ENCODE data around the gene TANGO6. TPM values are rescaled to one million over a fixed set of nuclear protein-coding genes. Genes with fewer than 3 reads are reported as not detected.

The TANGO6 gene
- polyA plus RNA-seq, 6 donors from 2014 or later: 8.5 to 17.0 (median 10.8) TPM

DNA sequence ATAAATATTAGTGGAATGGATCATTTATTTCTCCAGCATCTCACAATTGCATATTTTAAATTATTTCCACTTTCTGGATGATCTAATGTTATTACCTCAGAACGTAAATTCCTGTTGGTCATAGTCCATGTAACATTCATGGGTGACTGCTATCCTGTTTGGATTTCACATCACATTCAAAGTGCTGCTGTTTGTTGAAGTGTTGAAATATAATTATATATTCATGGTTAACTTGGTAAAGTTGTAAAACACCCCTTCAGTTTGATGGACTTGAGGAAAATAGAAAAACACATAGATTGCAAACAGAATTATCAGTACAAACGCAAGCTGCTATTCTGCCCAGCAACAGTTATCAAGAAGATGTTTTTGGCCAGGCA is 59.6 kb downstream of the TANGO6 start:
- H3K4me3 Mint-ChIP-seq: no peak overlapping the region
- no peak overlapping the region for H3K27ac Mint-ChIP-seq
- ATAC-seq (ENCODE audit: low read depth in 2 of 2) (no peak), DNase-seq (no peak)
- peaks cover 0 to 7% of the 10 kb centered on the region in 2 donors for H3K36me3 Mint-ChIP-seq
- no peaks in the 10 kb centered on the region for H3K27me3 Mint-ChIP-seq
- no peaks in the 10 kb centered on the region for H3K9me3 Mint-ChIP-seq
- no peaks in the 10 kb centered on the region for H3K4me1 Mint-ChIP-seq

GRCh38 chr16:68907297-68907696 is 64.0 kb downstream of the TANGO6 start:
- Mint-ChIP-seq H3K4me3 (no peak overlapping the region), H3K36me3 (peaks cover 0 to 6% of the 10 kb centered on the region in 2 donors), H3K27ac (peak overlapping the region in 1 of 6 donors; percentile 47), H3K4me1 (no peaks in the 10 kb centered on the region), H3K27me3 (no peaks in the 10 kb centered on the region), H3K9me3 (no peaks in the 10 kb centered on the region)
- ATAC-seq (ENCODE audit: low read depth in 2 of 2): no peak
- DNase-seq: no peak

- H3K4me3 Mint-ChIP-seq: no peak overlapping the region
- ATAC-seq (ENCODE audit: low read depth in 2 of 2): no peak
- H3K27ac Mint-ChIP-seq: no peak overlapping the region
- H3K27me3 Mint-ChIP-seq: no peaks in the 10 kb centered on the region
- H3K9me3 Mint-ChIP-seq: no peaks in the 10 kb centered on the region
- H3K36me3 Mint-ChIP-seq: peaks cover 0 to 6% of the 10 kb centered on the region in 2 donors
- H3K4me1 Mint-ChIP-seq: no peaks in the 10 kb centered on the region
- DNase-seq: no peak
Observed at GRCh38 chr16:68907781-68908181, 64.5 kb downstream of the TANGO6 start.

- H3K27me3 Mint-ChIP-seq: no peaks in the 10 kb centered on the region
- H3K4me1 Mint-ChIP-seq: no peaks in the 10 kb centered on the region
- no peak for ATAC-seq (ENCODE audit: low read depth in 2 of 2)
- no peaks in the 10 kb centered on the region for H3K9me3 Mint-ChIP-seq
- H3K27ac Mint-ChIP-seq: no peak overlapping the region
- no peak overlapping the region for H3K4me3 Mint-ChIP-seq
- H3K36me3 Mint-ChIP-seq: peaks cover 0 to 6% of the 10 kb centered on the region in 2 donors
- DNase-seq: no peak
Observed at GRCh38 chr16:68909099-68909733, 65.9 kb downstream of the TANGO6 start.

GRCh38 chr16:68910051-68910450 is 66.7 kb downstream of the TANGO6 start:
- Mint-ChIP-seq H3K4me3 (no peak overlapping the region), H3K9me3 (no peaks in the 10 kb centered on the region), H3K27me3 (no peaks in the 10 kb centered on the region), H3K27ac (no peak overlapping the region), H3K4me1 (no peaks in the 10 kb centered on the region), H3K36me3 (peaks cover 0 to 6% of the 10 kb centered on the region in 2 donors)
- ATAC-seq (ENCODE audit: low read depth in 2 of 2): no peak
- no peak for DNase-seq

DNA sequence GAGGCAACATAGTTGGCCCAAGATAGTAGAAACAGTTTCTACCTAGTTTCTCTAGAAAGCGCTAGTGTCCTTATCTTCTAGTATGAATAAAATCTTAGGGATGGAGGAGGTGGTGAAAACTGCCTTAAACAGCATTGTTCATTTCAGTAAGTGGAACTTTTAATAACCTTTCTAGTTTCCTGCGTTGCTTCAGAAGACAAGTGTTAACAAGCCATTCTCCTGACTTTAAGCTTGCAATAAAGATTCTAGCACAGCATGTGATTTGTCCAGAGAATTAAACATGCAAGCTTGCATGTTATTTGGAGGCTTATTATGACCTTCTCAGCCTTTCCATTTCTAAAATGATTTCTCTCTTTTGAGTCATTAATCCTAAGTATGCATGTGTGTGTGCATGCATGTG is 72.3 kb downstream of the TANGO6 start:
- DNase-seq: no peak
- Mint-ChIP-seq H3K36me3 (peaks cover 6 to 21% of the 10 kb centered on the region in 2 donors), H3K4me3 (no peak overlapping the region), H3K27me3 (no peaks in the 10 kb centered on the region), H3K9me3 (no peaks in the 10 kb centered on the region), H3K4me1 (no peaks in the 10 kb centered on the region), H3K27ac (no peak overlapping the region)
- no peak for ATAC-seq (ENCODE audit: low read depth in 2 of 2)

GRCh38 chr16:68917541-68917940 is 74.2 kb downstream of the TANGO6 start:
- no peak overlapping the region for H3K27ac Mint-ChIP-seq
- no peaks in the 10 kb centered on the region for H3K27me3 Mint-ChIP-seq
- H3K4me3 Mint-ChIP-seq: no peak overlapping the region
- no peak for ATAC-seq (ENCODE audit: low read depth in 2 of 2)
- no peaks in the 10 kb centered on the region for H3K4me1 Mint-ChIP-seq
- H3K9me3 Mint-ChIP-seq: no peaks in the 10 kb centered on the region
- no peak for DNase-seq
- H3K36me3 Mint-ChIP-seq: peaks cover 13 to 21% of the 10 kb centered on the region in 2 donors

DNA sequence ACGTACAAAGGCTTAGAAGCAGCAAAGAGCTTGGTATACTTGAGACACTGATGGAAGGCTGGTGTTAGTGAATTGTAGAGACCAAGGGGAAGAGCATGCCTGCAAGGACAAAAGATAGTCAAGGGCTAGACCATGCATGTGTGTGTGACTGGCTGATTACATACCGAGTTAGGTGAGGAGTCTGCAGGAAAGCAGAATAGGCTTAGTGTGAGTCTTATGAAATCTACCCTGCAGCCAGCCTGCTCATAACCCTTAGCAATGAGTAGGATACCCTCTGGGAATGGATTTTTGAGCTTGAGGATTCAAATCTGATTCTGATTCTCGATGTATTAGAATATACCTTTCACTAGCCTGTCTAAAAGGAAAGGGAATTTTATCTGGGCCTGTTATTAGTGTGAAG is 77.0 kb downstream of the TANGO6 start:
- H3K27ac Mint-ChIP-seq: no peak overlapping the region
- ATAC-seq (ENCODE audit: low read depth in 2 of 2) (no peak), DNase-seq (no peak)
- H3K4me1 Mint-ChIP-seq: peaks cover 0 to 4% (median 0%) of the 10 kb centered on the region in 3 donors
- H3K9me3 Mint-ChIP-seq: no peaks in the 10 kb centered on the region
- peaks cover 19 to 21% of the 10 kb centered on the region in 2 donors for H3K36me3 Mint-ChIP-seq
- no peaks in the 10 kb centered on the region for H3K27me3 Mint-ChIP-seq
- H3K4me3 Mint-ChIP-seq: no peak overlapping the region

DNA sequence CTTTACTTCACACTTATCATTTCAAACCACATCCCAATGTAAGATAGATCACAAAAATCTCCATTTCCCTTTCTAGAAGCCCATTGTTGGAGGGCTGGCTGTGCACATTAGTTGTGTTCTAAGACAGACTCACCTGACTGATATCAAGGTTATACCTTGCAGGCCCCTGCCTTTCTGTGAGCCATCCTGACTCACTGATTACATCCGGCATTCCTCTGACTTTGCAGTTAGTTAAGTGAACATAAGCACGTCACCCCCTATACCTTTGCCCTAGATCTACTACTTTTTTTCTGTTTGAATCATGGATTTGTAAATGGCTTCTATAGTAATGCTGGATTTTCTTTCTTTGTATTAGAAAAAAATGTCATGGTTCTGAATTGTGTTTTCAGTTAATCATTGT is 78.3 kb downstream of the TANGO6 start:
- ATAC-seq (ENCODE audit: low read depth in 2 of 2) (no peak), DNase-seq (no peak)
- Mint-ChIP-seq H3K4me1 (peaks cover 0 to 4% (median 0%) of the 10 kb centered on the region in 3 donors), H3K36me3 (peaks cover 19 to 21% of the 10 kb centered on the region in 2 donors), H3K9me3 (no peaks in the 10 kb centered on the region), H3K27ac (peak overlapping the region in 1 of 6 donors; percentile 1), H3K4me3 (no peak overlapping the region), H3K27me3 (no peaks in the 10 kb centered on the region)

DNA sequence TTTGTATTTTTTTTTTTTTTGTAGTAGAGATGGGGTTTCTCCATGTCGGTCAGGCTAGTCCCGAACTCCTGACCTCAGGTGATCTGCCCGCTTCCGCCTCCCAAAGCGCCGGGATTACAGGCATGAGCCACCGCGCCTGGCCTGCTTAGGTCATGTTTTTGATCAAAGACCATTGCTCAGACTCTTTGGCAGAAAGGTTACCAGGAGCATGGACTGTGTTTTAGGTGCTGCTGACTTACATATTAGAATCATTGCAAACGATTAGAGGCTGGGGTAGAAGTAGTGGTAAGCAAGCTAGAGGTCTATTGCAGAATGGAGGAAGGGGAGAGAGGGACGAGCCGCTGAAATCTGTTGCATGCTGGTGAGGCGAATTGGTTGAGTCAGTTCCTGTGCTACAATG is 79.8 kb downstream of the TANGO6 start:
- Mint-ChIP-seq H3K27ac (peak overlapping the region in 1 of 6 donors; percentile 12), H3K36me3 (peaks cover 32% of the 10 kb centered on the region in 2 donors), H3K27me3 (no peaks in the 10 kb centered on the region), H3K9me3 (no peaks in the 10 kb centered on the region), H3K4me1 (peaks cover 0 to 4% (median 0%) of the 10 kb centered on the region in 3 donors), H3K4me3 (no peak overlapping the region)
- ATAC-seq (ENCODE audit: low read depth in 2 of 2) (no peak), DNase-seq (no peak)

DNA sequence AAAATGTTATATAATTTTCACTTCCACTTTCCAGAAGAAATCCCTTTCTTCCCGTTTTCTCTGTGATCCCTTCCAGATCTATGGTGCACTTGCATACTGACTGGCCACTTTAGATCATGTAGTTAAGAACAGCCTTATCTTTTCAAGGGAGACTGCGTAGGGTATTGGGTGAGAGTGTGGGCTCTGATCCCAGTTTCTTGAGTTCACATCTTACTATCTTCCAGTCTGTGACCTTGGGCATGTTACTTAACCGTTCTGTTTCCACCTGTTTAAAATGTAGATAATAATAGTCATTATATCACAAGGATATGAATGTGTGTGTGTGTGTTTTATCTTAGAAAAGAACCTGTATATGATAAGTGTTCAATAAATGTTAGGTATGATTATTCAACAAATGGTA is 83.7 kb downstream of the TANGO6 start:
- peaks cover 0 to 4% (median 0%) of the 10 kb centered on the region in 3 donors for H3K4me1 Mint-ChIP-seq
- H3K27me3 Mint-ChIP-seq: no peaks in the 10 kb centered on the region
- no peaks in the 10 kb centered on the region for H3K9me3 Mint-ChIP-seq
- peaks cover 34 to 44% of the 10 kb centered on the region in 2 donors for H3K36me3 Mint-ChIP-seq
- peak overlapping the region in 1 of 6 donors; percentile 38 for H3K27ac Mint-ChIP-seq
- H3K4me3 Mint-ChIP-seq: no peak overlapping the region
- DNase-seq (no peak), ATAC-seq (ENCODE audit: low read depth in 2 of 2) (no peak)

DNA sequence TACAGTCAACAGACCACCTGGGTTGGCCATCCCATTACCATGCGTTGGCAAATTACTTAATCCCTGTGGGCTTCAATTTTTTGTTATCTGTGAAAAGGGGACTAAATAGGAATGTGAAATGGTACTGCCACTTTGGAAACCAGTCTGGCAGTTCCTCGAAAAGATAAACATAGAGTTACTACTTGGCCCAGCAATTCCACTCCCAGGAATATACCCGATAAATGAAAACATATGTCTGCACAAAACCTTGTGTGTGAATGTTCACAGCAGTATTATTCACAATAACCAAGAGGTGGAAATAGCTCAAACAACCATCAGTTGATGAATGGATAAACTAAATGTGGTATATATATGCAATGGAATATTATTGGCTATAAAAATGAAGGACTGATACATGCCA is 87.9 kb downstream of the TANGO6 start:
- ATAC-seq (ENCODE audit: low read depth in 2 of 2): no peak
- H3K9me3 Mint-ChIP-seq: no peaks in the 10 kb centered on the region
- no peaks in the 10 kb centered on the region for H3K4me1 Mint-ChIP-seq
- H3K27me3 Mint-ChIP-seq: no peaks in the 10 kb centered on the region
- peaks cover 42 to 43% of the 10 kb centered on the region in 2 donors for H3K36me3 Mint-ChIP-seq
- H3K27ac Mint-ChIP-seq: no peak overlapping the region
- H3K4me3 Mint-ChIP-seq: no peak overlapping the region
- no peak for DNase-seq

- ATAC-seq (ENCODE audit: low read depth in 2 of 2) (no peak), DNase-seq (no peak)
- Mint-ChIP-seq H3K27me3 (no peaks in the 10 kb centered on the region), H3K27ac (no peak overlapping the region), H3K4me1 (no peaks in the 10 kb centered on the region), H3K9me3 (peaks cover 0 to 1% (median 0%) of the 10 kb centered on the region in 7 donors), H3K4me3 (no peak overlapping the region), H3K36me3 (peaks cover 16 to 37% of the 10 kb centered on the region in 2 donors)
Observed at GRCh38 chr16:68934402-68934801, 91.1 kb downstream of the TANGO6 start.

GRCh38 chr16:68935008-68935407 is 91.7 kb downstream of the TANGO6 start:
- Mint-ChIP-seq H3K27ac (no peak overlapping the region), H3K27me3 (no peaks in the 10 kb centered on the region), H3K4me1 (no peaks in the 10 kb centered on the region), H3K9me3 (peaks cover 0 to 1% (median 0%) of the 10 kb centered on the region in 7 donors), H3K36me3 (peaks cover 10 to 32% of the 10 kb centered on the region in 2 donors), H3K4me3 (no peak overlapping the region)
- ATAC-seq (ENCODE audit: low read depth in 2 of 2) (no peak), DNase-seq (no peak)

All from naive B cell (primary cell).